DND-41 (cell line): ENCODE measurements around the gene SPATA17.

ENCODE experiments used
- CTCF ChIP-seq: IDR thresholded peaks from 2 replicates; pipeline ENCODE4 v1.5.1; 2012; ENCODE audit warnings: borderline replicate concordance, low read length, moderate library complexity, mild to moderate bottlenecking; ENCODE audit not compliant: poor library complexity, severe bottlenecking; ENCODE audit errors: extremely low read depth
- EZH2 ChIP-seq: IDR thresholded peaks from 3 replicates; pipeline ENCODE4 v1.6.1; 2012; ENCODE audit warnings: borderline replicate concordance, low read depth, mild to moderate bottlenecking, moderate library complexity, low read length, inconsistent platforms; ENCODE audit not compliant: severe bottlenecking

GRCh38 chr1:217899614-217900013 lies 268.5 kb downstream of the SPATA17 start:
- no peak for TF ChIP-seq CTCF
- TF ChIP-seq EZH2: no peak
